ENCODE results near the gene PTBP3.
"Not testable (repeated sequence)": the region's sequence is repeated elsewhere in the genome, so short reads cannot be mapped to it uniquely, and the experiment has no call there.

Gene PTBP3

DNA sequence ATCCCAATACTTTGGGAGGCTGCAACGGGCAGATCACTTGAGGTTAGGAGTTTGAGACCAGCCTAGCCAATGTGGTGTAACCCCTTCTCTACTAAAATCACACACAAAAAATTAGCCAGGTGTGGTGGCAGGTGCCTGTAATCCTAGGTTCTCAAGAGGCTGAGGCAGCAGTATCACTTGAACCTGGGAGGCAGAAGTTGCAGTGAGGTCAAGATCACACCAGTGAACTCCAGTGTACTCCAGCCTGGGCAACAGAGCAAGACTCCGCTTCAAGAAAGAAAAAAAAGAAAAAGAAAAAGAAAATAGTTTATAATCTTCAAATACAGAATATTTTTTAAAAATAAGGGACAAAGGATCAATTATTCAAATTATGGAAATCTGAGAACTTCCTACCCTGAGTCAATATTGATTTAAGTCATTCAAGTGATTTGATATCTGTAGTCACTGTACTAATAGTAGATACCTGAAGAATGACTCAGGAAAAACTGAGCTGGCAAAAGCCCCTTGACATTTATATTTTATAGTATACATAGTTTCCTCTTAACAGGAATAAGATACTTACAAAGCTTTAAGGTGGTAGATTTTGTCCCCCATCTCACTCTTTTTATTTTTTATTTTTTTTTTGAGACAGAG is 61.8 kb downstream of the PTBP3 start:
- no peak for DNase-seq (ENCODE audit: low read depth in 2 of 2)

DNA sequence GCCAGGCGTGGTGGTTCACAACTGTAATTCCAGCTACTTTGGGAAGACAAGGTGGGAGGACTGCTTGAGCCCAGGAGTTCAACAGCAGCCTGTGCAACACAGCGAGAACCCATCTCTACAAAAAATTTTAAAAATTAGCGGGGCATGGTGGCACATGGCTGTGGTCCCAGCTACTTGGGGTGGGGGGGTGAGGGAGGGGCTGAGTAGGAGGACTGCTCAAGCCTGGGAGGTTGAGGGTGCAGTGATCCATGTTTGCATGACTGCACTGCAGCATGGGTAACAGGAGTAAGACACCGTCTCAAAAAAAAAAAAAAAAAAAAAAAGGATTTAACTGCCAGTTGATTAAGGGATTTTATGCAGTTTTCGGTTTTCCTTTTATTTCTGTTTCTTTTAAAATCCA is 65.0 kb downstream of the PTBP3 start:
- DNase-seq (ENCODE audit: low read depth in 2 of 2): no peak

DNA sequence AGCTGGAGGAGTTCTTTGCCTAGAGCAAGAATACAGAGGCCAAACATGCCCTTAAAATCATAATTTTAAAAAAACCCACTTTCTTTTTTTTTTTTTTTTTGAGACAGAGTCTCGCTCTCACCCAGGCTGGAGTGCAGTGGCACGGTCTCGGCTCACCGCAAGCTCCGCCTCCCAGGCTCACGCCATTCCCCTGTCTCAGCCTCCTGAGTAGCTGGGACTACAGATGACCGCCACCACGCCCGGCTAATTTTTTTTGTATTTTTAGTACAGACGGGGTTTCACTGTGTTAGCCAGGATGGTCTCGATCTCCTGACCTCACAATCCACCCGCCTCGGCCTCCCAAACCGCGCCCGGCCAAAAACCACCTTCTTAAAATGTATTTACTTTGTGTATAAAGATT is 66.3 kb downstream of the PTBP3 start:
- not testable (repeated sequence) for DNase-seq (ENCODE audit: low read depth in 2 of 2)

DNA sequence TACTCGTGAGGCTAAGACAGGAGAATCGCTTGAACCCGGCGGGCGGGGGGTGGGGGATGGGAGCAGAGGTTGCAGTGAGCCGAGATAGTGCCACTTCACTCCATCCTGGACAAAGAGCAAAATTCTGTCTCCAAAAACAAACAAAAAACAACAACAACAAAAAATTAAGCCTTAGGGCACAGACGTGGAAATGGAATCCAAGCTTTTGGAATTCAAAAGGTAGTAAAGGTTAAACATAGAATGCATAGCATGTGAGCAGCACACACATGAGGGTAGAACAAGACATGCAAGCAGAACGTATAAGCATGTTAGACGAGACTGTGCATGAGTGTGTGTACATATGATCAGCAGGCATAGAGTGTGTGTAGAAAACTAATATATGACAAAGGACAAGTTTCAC is 68.0 kb downstream of the PTBP3 start:
- DNase-seq (ENCODE audit: low read depth in 2 of 2): no peak

DNA sequence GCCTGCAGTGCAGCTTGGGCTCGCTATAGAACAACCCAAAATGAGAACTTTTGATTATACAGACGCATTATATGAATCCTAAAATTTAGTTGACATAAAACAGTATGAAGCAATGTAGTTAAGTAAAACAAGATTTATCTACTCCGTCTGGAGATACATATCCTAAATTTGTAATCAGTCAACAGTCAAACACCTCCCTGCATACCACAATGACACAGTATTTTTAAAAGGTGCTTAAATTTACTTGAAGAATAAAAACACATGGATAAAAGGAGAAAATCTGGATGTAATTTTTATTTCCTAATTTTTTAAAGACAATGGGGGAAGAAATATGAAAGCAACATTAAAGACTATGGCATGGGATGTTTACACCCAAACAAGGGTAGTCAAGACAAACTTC is 70.8 kb downstream of the PTBP3 start:
- DNase-seq (ENCODE audit: low read depth in 2 of 2): no peak

DNA sequence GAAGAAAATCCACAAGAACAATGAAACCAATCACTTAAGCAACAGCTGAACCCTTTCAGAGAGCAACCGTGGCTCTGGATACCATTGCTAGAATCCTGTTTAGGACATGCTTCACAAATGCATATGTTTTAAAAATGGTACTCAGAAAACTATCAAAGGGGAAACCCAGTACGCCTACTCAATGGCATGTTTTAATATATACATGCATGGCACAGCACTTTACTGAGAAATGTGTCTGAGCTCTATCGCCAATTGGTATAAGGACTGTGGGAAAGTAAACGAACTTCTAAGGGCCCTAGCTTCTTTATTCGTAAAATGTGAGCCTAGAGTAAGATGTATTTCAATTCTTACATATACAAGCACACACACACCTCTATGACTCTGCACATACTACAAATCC is 72.3 kb downstream of the PTBP3 start:
- DNase-seq (ENCODE audit: low read depth in 2 of 2): no peak

DNA sequence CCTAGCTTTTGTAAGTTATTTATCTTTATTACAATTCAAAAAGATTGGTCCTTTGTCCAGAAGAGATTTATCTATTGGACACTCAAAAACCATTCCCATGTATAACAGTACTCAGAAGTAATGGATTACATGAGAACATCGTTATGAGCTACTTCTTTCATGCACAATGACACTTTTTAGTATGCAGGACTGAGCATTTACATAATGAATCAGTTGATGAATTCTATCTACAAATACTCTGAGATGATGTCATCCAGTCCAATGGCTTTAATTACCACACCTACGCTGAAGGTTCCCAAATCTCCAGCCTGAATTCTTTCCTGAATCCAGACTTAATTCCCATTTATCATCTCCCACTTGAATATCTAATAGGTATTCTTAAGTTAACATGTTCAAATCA is 75.3 kb downstream of the PTBP3 start:
- DNase-seq (ENCODE audit: low read depth in 2 of 2): no peak

DNA sequence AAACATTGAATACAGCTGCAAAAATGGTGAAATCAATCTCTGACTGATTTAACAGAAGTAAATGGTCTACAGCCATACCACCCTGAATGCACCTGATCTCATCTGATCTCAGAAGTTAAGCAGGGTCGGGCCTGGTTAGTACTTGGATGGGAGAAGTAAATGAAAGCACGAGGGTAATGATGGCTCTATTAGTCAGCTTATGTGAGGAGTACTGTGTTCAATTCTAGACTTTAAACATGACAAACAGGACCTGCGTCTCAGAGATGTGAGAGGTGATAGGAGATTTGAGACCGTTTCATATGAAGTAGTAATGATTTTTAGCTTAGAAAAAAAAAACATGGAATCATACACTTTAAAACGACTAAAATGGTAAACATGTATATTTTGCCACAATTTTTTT is 81.2 kb downstream of the PTBP3 start:
- no peak for DNase-seq (ENCODE audit: low read depth in 2 of 2)

DNA sequence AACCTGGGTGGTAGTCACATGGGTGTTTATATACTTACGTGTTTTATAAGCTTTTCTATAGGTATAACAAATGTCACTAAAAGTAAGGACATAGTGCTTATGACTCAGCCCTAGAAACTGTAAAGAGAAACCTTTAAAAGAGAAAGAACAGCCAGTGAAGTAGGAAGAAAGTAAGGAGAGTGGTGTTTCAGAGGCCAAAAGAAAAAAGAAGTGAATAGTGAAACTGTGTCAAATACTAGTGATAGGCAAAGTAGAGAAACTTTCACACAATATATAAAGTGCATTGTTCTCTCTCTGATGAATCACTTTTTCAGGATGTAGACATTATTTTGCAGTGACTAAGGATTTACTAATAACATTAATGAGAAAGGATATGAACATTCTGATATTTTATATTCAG is 84.1 kb downstream of the PTBP3 start:
- no peak for DNase-seq (ENCODE audit: low read depth in 2 of 2)

DNA sequence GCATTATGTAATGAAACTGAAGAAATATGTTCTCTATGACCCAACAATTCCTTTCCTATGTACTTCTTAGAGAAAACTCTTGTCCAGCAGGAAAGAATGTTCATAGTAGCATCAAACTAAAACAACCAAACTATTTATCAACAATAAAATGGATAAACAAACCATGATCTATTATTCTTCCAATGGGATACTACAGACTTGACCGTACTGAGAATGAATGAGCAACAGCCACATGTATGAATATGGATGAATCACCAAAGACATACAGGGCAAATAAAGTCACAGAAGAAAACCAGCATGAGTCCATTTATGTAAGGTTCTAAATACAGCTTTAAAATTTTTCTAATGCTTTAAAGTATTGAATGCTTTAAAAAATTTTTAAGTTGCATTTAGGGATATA is 84.7 kb downstream of the PTBP3 start:
- DNase-seq (ENCODE audit: low read depth in 2 of 2): no peak

DNA sequence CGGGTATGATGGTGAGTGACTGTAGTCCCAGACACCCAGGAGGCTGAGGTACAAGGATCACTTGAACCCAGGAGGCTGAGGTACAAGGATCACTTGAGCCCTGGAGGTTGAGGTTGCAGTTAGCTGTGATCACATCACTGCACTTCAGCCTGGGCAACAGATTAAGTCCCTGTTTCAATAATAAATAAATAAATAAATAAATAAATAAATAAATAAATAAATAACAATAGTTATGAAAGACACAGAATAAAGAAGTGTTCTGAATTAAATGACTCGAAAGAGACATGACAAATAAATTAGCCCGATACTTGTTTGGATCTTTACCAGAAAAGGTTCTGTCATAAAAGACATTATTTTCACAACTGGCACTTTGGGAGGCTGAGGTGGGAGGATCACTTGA is 86.3 kb downstream of the PTBP3 start:
- no peak for DNase-seq (ENCODE audit: low read depth in 2 of 2)

DNA sequence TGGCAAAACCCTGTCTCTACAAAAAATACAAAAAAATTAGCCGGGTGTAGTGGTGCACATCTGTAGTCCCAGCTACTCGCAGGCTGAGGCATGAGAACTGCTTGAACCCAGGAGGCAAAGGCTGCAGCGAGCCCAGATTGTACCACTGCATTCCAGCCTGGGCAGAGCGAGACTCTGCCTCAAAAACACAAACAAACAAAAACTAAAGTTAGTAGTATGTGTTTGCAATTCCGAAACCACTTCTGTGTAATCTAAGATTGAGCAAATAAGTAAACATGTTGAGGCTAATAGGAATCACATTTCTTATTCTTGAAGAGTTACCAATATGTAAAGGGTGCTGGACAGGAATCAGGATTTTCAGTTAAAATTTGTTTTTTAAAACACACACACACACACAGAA is 88.3 kb downstream of the PTBP3 start:
- DNase-seq (ENCODE audit: low read depth in 2 of 2): no peak

DNA sequence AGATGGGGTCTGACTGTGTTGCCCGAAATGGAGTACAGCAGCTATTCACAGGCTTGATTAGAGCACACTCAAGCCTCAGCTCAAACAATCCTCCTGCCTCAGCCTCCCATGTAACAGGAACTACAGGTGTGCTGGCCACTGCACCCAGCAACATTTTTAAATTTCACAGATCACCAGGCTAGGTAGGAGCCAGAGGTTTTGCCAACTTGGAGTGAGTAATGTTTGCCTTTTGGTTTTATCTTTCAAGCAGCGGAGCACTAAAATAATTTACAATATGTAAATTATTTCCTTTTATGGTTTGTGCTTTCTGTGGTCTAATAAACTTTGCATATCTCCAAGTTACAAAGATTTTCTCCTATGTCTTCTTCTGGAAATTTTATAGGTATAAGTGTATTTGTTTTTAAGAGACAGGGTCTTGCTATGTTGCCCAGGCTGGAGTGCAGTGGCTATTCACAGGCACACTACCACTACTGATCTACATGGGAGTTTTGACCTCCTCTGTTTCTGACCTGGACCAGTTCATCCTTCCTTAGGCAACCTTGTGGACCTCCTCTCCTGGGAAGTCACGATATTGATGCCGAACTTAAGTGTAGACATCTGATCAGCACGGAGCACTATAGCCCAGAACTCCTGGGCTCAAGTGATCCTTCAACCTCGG is 91.1 kb downstream of the PTBP3 start:
- no peak for DNase-seq (ENCODE audit: low read depth in 2 of 2)

DNA sequence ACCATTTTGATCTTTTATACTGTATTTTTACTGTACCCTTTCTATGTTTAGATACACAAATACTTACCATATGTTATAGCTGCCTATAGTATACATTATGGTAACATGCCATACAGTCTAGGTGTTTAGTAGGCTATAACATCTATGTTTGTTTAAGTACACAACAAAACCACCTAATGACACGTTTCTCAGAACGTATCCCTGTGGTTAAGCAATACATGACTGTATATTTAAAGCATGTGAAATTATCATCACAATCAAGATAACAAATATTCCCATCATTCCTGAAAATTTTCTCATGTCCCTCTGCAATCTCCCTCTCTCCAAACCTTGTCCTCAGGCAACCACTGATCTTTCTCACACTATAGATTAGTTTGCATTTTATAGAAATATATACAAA is 91.9 kb downstream of the PTBP3 start:
- DNase-seq (ENCODE audit: low read depth in 2 of 2): no peak

DNA sequence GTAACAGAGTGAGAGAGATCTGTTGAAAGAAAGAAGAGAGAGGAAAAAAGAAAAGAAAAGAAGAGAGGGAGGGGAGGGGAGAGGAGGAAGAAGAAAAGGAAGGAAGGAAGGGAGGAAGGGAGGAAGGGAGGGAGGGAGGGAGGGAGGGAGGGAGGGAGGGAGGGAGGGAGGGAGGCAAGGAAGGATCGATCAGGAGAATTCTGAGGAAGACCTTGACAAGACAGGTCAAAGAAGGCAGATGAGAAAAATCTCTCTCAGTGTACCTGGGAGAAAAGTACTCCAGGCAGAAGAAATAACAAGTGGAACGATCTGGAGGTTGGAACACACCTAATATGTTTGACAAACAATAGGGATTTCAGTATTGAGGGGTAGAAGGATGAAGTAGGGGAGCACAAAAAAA is 93.7 kb downstream of the PTBP3 start:
- no peak for DNase-seq (ENCODE audit: low read depth in 2 of 2)

DNA sequence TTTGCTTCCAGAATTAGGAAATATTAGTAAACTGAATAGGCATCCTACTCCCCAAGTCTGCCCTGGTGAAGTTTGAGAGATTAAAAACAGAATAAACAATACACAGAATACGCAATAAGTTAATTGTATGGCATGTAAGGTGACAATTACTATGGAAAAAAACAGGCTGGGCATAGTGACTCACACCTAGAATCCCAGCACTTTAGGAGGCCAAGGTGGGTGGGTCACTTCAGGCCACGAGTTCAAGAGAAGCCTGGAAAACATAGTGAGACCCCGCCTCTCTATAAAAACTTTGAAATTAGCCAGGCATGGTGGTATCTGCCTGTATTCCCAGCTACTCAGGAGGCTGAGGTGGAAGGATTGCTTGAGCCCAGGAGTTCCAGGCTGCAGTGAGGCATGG is 94.1 kb downstream of the PTBP3 start:
- DNase-seq (ENCODE audit: low read depth in 2 of 2): no peak

DNA sequence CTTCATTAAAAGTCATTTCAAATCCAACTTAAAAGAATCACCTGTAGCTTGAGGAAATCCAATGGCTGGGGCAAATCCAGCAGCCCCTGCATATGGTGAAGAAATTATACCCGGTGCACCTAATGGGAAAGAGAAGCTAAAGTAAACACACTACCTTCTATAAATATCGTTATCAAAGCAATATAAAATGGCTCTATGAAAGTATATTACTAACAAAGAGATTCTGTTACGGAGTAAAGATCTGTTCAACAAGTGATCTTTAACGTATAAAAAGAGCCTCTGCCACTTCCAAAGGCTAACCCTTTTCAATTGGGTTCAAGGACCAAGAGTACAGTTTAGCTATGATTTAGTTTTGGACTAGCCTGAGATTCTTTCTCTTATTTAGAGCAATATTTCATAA is 98.6 kb downstream of the PTBP3 start:
- no peak for DNase-seq (ENCODE audit: low read depth in 2 of 2)

DNA sequence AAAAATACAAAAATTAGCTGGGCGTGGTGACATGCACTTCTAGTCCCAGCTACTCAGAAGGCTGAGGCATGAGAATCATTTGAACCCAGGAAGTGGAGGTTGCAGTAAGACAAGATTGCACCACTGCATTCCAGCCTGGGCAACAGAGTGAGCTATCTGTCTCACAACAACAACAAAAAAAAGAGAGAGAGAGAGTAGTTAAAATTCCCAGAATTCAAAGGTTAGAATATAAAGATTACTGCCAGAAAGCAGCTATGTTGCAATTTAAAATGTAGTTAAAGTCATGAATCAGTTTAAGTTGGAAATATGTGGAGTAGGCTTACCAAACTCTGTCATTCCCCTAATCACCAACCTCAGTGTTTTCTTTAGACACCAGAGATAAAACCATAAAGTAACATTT is 99.7 kb downstream of the PTBP3 start:
- no peak for DNase-seq (ENCODE audit: low read depth in 2 of 2)

DNA sequence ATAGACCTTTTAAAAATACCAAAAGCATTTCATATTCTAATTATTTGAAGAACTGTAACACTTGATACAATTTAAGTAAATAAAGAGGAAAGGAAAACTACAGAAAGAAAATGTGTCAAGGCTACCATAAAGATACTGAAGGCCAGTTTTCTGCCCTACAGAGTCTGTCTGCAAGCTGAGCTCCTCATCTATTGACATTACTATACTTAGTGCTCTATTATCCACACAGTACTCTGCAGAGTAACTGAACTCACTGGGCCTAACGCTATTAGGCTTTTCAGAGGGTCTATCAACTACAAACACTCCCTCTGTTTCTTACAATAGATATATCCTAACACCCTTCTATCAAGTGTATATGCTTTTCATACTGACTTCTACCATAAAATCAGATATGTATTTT is 101.2 kb downstream of the PTBP3 start:
- no peak for DNase-seq (ENCODE audit: low read depth in 2 of 2)

DNA sequence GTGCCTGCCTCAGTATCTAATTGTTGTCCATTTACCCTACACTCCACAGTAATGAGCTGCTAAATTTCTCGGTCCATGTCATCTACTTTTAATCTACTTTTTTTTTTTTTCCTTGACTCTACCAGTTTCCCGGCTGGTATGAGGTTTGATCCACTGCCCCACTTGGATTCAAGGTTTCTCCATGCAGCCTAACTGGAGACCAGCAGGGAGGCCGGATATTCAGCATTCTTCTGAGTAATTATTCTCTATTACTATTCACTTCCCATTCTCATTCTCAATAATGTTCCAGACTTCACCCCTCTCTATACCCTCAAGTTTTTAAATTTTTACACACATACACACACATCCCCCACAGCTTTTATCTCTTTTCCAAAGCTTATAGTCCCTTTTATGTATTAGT is 107.3 kb downstream of the PTBP3 start:
- no peak for DNase-seq (ENCODE audit: low read depth in 2 of 2)

DNA sequence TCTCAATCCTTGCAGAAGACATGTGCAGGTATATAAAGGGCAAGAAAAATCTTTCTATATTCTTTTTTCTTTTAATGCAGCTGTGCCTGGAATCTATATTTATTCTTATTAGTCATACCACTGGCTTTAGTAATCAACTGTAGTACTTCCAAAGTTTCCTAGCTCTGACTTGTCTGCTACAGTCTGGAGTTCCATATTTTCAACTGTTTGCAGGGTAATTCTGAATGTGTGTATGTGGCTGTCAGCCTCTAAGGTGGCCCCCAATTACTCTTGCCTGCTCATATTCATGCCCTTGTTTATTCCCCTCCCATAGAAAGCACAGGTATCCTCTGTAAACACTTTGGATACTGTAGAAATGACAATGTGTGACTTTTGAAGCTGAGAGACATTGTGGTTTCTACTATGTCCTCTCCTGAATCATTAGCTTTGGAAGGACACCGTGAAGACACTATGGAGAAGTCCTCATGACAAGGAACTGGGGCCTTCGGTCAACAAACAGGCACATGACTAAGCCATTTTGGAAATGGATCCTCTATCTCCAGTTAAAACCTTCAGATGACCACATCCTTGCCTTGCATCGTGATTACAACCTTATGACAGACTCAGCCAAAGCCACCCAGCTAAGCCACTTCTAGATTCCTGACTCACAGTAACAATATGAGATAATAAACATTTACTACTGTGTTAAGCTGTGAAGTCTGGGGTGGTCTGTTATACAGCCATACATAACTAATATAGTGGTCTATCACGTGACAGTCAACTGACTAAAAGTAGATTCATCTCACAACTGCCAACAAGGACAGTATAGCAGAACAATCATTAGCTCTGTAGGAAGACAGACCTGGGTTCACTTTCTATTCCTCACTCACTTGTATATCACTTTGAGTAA is 108.8 kb downstream of the PTBP3 start:
- DNase-seq (ENCODE audit: low read depth in 2 of 2): no peak

DNA sequence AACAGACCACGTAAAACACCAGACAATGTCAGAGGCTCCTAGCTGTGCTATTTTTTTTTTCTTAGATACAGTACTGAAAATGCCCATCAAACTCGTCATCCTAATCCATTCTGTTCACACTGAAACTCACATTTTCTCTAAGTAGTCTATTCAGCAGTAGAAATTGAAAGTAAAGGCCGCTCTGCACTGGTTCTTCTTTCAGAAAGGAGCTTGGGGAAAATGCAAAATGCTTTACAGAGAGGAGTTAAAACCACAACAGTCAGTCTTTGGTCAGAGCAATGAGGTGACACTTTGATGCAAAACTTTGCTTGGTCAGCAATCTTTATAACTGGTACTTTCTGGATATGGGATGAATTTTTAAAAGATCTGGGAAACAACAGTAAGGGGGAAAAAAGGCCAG is 114.5 kb downstream of the PTBP3 start:
- DNase-seq (ENCODE audit: low read depth in 2 of 2): no peak

DNA sequence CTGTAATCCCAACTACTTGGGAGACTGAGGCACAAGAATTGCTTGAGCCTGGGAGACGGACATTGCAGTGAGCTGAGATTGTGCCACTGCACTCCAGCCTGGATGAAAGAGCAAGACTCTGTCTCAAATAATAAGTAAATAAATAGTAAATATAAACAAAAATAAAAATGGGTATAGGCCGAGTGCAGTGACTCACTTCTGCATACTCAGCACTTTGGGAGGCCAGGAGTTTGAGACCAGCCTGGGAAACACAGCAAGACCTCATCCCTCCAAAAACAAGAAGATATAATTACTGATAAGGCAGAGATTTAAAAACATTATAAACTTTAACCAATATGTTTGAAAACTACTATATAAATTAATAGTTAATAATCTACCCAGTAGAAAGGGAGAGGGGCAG is 120.5 kb downstream of the PTBP3 start:
- no peak for DNase-seq (ENCODE audit: low read depth in 2 of 2)

Measured in stimulated activated CD8-positive, alpha-beta memory T cell treated with anti-CD3 and anti-CD28 coated beads, Interleukin-2, amount 100 ng/mL, for 1 hour (primary cell).